GM19395 (cell line): ENCODE measurements around the gene MMP23B.
"Not testable (repeated sequence)": the region's sequence is repeated elsewhere in the genome, so short reads cannot be mapped to it uniquely, and the experiment has no call there.

Source experiments
- ATAC-seq: cut with Tn5 transposase; IDR thresholded peaks from one replicate; pipeline ENCODE4 v1.9.1; 2021; ENCODE audit warnings: mild to moderate bottlenecking, moderate library complexity; ENCODE audit not compliant: unreplicated experiment

MMP23B gene

DNA sequence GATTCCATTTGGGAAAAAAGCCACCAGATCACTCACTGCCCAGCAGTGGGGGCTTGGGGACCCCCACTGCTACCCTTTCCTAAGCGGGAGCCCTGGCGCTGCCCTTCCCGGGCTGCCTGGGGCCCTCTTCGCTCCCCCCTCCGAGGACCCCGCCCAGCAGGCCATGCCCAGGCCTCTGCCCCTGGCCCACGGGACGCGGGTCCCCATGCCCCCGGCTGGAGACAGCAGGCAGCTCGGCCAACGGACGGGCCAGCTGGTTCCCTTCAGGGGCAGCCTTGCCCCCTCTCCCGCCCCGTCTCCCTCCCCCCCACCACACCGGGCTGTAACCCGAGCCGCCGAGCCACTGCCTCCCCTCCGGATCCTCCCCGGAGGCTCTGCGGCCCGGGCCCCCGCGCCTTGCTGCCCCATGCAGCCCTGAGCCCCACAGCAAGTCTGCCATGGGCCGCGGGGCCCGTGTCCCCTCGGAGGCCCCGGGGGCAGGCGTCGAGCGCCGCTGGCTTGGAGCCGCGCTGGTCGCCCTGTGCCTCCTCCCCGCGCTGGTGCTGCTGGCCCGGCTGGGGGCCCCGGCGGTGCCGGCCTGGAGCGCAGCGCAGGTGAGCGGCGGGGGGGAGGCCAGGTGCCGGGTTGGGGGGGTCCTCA lies at the start of gene MMP23B:
Gene MMP23B (plus strand): TSS at position 392 of the 639 bp plus-strand sequence. CDS start 46 bp downstream, at position 438.
- no peak for ATAC-seq

GRCh38 chr1:1582585-1583346 lies 49.2 kb upstream of the MMP23B start:
- no peak for ATAC-seq

- no peak for ATAC-seq
Observed at GRCh38 chr1:1583347-1584010, 48.5 kb upstream of the MMP23B start.

DNA sequence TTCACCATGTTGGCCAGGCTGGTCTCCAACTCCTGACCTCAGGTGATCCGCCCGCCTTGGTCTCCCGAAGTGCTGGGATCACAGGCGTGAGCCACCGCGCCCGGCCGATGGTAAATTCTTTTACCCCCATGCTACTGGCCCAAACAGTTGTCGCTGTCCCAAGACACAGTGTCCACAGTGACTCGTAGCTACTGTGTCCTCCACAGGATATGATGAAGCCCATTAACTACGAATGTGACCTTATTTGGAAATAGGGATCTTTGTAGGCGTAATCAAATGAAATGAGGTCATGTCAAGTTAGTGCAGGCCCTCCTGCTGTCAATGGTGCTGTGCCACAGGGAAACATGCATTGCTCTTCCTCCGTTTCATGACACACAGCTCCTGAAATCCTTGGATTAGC lies 40.5 kb upstream of the MMP23B start:
- ATAC-seq = no peak

GRCh38 chr1:1593834-1594601 lies 38.0 kb upstream of the MMP23B start:
- no peak for ATAC-seq

GRCh38 chr1:1594602-1595260 lies 37.2 kb upstream of the MMP23B start:
- no peak for ATAC-seq

DNA sequence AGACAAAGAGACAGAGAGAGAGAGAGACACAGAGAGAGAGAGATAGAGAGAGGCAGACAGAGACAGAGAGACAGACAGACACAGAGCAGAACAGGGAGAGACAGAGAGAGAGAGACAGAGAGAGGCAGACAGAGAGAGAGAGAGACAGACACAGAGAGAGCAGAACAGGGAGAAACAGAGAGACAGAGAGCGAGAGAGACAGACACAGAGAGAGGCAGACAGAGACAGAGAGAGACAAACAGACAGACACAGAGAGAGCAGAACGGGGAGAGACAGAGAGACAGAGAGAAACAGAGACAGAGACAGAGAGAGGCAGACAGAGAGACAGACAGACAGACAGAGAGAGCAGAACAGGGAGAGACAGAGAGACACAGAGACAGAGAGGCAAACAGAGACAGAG lies 36.6 kb upstream of the MMP23B start:
- ATAC-seq = not testable (repeated sequence)

DNA sequence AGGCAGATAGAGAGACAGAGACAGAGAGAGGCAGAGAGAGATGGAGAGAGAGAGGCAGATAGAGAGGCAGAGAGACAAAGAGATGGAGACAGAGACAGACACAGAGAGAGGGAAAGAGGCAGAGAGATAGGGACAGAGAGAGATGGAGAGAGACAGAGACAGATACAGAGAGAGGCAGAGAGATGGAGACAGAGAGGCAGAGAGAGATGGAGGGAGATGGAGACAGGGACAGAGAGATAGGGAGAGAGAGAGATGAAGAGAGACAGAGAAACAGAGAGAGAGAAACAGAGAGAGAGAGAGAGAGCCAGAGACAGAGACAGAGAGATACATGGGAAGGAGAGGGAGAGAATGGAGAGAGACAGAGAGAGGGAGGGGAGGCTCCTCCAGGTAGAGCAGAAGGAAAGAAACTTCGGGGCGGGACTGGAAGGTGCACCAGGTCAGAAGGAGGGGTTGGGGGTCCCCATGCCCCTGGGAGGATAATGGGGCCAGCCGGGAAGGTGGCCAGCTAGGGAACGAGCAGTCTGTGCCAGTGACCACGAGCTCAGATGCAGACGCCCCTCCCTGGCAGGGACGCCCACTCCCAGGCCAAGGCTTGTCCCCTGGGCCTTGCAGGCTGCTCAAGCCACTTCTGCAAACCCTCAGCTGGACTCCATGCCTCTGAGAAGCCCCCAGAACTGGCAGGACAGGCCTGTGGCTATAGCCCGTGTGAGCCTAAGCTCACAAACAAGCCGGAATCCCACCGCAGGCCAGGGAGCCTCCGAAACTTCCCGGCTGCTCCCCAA lies 35.3 kb upstream of the MMP23B start:
- ATAC-seq = no peak

DNA sequence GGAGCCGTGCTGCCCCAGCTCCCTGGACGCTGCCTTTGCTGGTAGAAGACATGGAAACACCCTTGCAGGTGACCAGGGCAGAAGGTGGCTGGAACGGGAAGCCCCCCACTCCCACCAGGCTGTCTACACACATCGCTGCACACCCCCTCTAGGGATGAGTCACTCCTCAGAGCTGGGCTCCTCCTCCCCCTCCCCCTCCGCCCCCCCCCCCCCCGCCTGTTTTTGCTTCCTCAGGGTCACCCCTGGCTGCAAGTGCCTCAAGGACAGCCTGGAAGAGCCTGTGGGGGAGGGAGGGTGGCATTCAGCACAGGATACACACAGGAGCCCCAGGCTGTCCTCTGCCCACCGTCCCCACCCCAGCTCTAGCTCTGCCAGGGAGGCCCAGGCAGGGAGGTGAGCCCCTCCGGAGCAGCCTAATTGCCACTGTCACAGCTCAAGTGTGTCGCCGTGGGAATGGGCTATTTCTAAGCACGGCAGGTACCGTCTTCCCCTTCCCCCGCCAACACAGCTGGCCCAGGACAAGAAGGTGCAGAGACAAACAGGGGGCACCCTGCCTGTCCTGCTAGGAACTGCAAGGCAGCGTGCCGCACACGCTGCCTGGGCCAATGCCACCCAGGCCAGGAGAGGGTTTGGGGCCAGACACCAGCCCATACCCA lies 34.6 kb upstream of the MMP23B start:
- no peak for ATAC-seq

GRCh38 chr1:1598051-1598719 lies 33.8 kb upstream of the MMP23B start:
- ATAC-seq = no peak

DNA sequence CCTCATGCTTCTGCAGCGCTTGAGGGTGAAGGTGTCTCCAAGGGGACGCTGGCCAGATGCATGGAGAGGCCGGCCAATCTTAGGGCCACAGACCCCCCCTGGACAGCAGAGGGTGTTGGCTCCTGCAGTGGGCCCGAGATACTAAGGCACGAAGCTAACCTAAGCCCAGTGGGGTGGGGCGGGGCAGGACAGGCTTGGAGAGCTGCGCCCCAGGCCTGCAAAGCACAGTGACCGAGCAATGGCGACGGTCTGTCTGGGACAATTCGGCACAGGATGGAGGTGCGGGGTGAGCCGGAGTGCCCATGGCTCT lies 33.3 kb upstream of the MMP23B start:
- no peak for ATAC-seq

DNA sequence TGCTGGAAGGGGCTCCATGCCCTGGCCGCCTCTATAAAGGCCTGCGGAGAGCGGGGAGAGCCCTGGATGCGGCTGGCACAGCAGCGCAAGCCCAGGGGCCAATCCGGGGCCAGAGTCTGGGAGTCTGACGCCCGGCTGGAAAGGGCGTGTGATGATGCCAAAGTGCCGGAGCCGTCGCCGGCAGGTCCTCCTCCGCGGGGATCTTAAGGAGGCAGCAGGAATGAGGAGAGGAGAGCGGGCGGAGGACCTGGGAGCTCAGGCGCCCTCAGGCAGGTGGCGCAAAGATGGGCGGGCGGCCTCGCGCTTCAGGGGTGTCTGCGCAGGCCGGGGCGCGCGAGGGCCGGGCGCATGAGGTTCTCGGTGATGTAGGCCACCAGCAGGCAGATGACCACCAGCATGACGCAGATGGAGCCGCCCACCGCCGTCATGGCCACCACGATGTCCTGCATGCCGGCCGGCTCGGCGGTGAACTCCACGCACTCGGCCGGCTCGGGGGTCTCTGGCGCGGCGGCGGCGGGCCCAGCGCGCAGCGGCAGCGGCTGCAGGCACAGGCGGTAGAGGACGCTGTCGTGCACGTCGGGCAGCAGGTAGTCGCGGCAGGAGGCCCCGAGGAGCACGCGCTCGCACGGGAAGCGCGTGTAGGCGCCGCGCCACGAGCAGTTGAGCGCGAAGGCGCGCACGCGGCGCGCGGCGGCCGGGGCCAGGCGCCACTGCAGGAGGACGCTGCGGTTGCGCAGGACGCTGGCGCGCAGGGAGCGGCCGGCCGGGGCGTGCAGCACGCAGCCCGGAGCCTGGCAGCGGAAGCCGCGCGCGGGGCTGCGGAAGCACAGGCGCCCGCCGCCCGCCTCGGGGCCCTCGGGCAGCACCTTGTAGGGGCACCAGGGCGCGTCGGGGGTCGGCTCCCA lies 32.7 kb upstream of the MMP23B start:
- no peak for ATAC-seq

DNA sequence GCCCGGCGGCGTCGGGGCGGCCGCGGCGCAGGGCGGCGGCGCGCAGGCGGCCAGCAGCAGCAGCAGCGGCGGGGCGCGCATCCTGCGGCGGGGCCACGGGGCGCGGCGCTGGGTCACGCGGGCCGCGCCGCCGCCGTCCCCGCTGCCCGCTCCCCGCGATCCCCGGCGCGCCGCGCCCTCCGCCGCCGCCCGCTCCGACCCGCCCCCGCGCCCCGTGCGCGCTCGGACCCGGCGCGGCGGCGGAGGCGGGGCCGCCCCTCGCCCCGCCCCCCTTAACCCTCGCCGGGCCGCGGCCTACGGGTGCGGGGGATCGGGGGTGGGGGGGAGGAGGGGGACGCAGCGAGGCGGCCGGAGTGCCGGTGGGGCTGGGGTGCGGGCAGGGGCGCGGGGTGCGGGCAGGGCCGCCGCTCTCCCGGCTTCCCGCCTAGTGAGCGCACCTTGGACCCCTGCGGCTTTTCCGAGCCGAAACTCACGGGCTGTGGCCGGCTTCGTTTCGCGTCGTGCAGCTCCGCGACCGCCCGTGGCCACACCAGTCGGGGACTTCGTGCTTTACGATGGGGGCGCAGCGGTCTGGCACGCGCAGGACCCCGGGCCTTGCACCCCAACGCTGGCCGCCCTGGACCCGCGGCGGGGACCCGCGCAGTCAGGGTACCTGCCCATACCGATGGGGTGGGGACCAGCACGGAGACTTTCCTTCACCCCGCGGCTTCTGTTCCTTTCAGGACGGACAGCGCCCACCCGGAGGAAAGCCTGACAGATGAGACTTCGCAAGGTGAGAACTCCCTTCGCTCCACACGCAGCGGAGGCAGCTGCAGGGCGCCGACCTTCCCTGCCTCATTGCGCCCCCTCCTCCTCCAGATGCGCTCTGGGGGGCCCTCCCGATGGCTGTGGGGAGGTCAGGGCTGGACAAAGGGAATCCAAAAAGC lies 31.8 kb upstream of the MMP23B start, which contains the start of gene FNDC10:
Gene FNDC10 (minus strand): TSS at position 201 of the 926 bp plus-strand sequence. CDS start 120 bp downstream, at position 81.
- ATAC-seq = no peak

DNA sequence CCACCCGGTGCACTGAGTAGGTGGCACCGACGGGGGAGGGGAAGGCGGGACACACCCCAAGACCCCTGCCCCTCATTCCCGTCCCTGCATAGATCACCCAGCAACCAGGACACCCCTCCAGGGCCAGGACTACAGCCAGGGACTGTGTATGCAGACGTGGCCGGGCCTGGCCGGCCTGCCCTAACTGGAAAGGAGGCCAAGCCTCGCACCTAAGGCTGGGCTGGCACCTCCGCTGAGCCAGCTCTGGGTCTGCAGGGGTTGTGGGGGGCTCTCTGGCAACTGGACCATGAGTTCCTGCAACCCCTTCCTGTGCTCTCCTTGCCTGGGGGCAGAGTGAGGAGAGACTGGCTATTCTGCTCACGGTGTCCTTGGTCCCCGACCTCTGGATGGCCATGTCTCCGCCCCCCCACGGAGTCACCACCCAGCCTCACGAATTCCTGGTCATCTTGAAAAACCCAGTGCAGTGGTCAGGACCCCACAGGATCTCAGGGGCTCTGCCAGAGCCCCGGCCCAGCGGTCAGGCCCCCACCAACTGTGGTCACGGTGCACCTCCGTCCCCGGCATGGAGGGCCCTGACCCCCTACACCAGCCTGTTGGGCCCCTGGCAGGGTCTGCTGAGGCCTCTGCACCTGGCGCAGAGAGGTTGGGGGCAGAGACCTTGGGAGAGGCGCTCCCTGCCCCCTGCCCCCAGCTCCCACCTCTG lies 31.0 kb upstream of the MMP23B start:
- no peak for ATAC-seq

DNA sequence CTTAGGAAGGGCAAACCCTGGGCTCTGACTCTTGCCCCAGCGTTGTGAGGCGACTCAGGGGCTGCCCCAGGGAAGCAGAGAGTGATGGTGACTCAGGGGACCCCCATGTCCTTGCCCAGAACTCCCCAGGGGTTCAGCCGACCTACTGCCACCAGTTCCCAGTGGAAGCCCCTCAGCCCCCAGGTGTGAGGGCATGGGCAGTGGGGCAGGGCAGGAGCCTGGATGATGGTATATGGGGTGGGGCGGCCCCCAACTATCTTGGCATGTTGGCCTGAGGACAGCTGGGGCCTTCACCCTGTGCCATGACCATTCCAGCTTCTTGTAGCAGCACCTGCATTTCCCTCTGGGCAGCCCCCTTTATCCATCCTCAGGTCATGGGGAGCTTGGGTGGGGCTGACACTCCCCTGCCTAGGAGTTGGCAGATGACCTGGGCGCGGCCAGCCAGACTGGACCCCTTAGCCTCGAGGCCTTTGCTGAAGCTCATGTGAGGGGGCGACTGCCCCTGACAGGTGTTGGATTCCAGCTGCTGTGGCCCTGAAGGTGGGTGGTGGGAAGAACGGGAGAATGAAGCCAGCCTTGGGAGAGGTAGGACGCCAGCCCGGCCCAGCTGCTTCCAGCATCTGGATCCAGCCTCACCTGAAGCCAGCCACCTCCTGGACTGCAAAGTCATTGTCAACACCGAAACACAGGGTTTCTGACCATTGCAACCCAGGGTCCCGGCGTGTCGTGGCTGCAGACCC lies 30.2 kb upstream of the MMP23B start:
- ATAC-seq = no peak
